Loucy (cell line): ENCODE measurements around the gene SYN1.

ENCODE experiments used
- H2AFZ ChIP-seq: fragments of 200-600 bp; sonication (generic); 2 replicates; pipeline ENCODE4 v1.6.0; 2016; ENCODE audit warnings: antibody characterized with exemption, mild to moderate bottlenecking, low read length, moderate library complexity
- H3F3A ChIP-seq: fragments of 200-600 bp; 2 replicates; pipeline ENCODE4 v1.6.0; 2016; ENCODE audit warnings: antibody characterized with exemption, low read depth, mild to moderate bottlenecking
- H3K27me3 ChIP-seq: fragments of 200-600 bp; sonication (generic); 2 replicates; pipeline ENCODE4 v1.6.1; 2014; ENCODE audit warnings: low read length, mild to moderate bottlenecking; ENCODE audit not compliant: insufficient read depth, poor library complexity, severe bottlenecking
- H3K36me3 ChIP-seq: fragments of 200-600 bp; sonication (generic); 2 replicates; pipeline ENCODE4 v1.6.1; 2016; ENCODE audit warnings: low read length; ENCODE audit not compliant: insufficient read depth
- H3K4me1 ChIP-seq: fragments of 200-600 bp; sonication (generic); 2 replicates; pipeline ENCODE4 v1.5.1; 2014; ENCODE audit warnings: low read length, mild to moderate bottlenecking; ENCODE audit not compliant: insufficient read depth, poor library complexity, severe bottlenecking
- H3K4me2 ChIP-seq: fragments of 200-600 bp; sonication (generic); 2 replicates; pipeline ENCODE4 v1.6.0; 2014; ENCODE audit warnings: antibody characterized with exemption, low read length, low read depth, mild to moderate bottlenecking; ENCODE audit not compliant: poor library complexity, severe bottlenecking
- H3K4me3 ChIP-seq: fragments of 200-600 bp; sonication (generic); 2 replicates; pipeline ENCODE4 v1.5.1; 2014; ENCODE audit warnings: low read length, mild to moderate bottlenecking, mixed read lengths; ENCODE audit not compliant: poor library complexity, severe bottlenecking
- H3K79me2 ChIP-seq: fragments of 200-600 bp; sonication (generic); 2 replicates; pipeline ENCODE4 v1.6.1; 2014; ENCODE audit warnings: low read length; ENCODE audit not compliant: insufficient read depth
- H3K9ac ChIP-seq: fragments of 200-600 bp; sonication (generic); 2 replicates; pipeline ENCODE4 v1.6.0; 2014; ENCODE audit warnings: mild to moderate bottlenecking, low read depth, low read length, moderate library complexity; ENCODE audit not compliant: poor library complexity, severe bottlenecking
- H3K9me2 ChIP-seq: fragments of 200-600 bp; sonication (generic); replicated peaks from 2 replicates; pipeline ENCODE4 v1.6.1; 2016; ENCODE audit warnings: low read depth, low read length, mixed read lengths
- H3K9me3 ChIP-seq: fragments of 200-600 bp; sonication (generic); 2 replicates; pipeline ENCODE4 v1.6.1; 2014; ENCODE audit warnings: mild to moderate bottlenecking, antibody characterized with exemption, low read length, low read depth; ENCODE audit not compliant: insufficient read depth
- H4K20me1 ChIP-seq: fragments of 200-600 bp; sonication (generic); 2 replicates; pipeline ENCODE4 v1.6.0; 2014; ENCODE audit warnings: antibody characterized with exemption, low read length, mild to moderate bottlenecking; ENCODE audit not compliant: insufficient read depth, poor library complexity, severe bottlenecking
- EZH2phosphoT487 ChIP-seq: fragments of 200-600 bp; IDR thresholded peaks from 2 replicates; pipeline ENCODE4 v1.6.1; 2018; ENCODE audit warnings: antibody characterized with exemption, mild to moderate bottlenecking, moderate library complexity, borderline replicate concordance
- TF ChIP-seq, protein P1 (sequence below): fragments of 200-600 bp; sonication (generic); conservative IDR thresholded peaks from 2 replicates; pipeline ENCODE4 v1.5.1; 2014; ENCODE audit warnings: mild to moderate bottlenecking, antibody characterized with exemption, low read length

The SYN1 gene

GRCh38 chrX:47558436-47558835, 61.2 kb downstream of the SYN1 start:
- Histone ChIP-seq H3K4me1 (peaks cover 18% of the 10 kb centered on the region), H3K79me2 (peaks cover 28% of the 10 kb centered on the region), H3F3A (no peaks in the 10 kb centered on the region), H3K9me2 (no peaks in the 10 kb centered on the region), H3K36me3 (peaks cover 6% of the 10 kb centered on the region; the same call in 1 of the 2 replicates), H3K4me2 (no peak overlapping the region), H3K9me3 (no peaks in the 10 kb centered on the region), H3K4me3 (no peak overlapping the region), H3K27me3 (no peaks in the 10 kb centered on the region), H4K20me1 (peaks cover 12% of the 10 kb centered on the region), H3K9ac (no peak overlapping the region), H2AFZ (no peak overlapping the region)
- TF ChIP-seq EZH2phosphoT487, result no peak
- TF ChIP-seq, protein P1, sequence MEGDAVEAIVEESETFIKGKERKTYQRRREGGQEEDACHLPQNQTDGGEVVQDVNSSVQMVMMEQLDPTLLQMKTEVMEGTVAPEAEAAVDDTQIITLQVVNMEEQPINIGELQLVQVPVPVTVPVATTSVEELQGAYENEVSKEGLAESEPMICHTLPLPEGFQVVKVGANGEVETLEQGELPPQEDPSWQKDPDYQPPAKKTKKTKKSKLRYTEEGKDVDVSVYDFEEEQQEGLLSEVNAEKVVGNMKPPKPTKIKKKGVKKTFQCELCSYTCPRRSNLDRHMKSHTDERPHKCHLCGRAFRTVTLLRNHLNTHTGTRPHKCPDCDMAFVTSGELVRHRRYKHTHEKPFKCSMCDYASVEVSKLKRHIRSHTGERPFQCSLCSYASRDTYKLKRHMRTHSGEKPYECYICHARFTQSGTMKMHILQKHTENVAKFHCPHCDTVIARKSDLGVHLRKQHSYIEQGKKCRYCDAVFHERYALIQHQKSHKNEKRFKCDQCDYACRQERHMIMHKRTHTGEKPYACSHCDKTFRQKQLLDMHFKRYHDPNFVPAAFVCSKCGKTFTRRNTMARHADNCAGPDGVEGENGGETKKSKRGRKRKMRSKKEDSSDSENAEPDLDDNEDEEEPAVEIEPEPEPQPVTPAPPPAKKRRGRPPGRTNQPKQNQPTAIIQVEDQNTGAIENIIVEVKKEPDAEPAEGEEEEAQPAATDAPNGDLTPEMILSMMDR, result no peak

GRCh38 chrX:47556045-47556623, 63.5 kb downstream of the SYN1 start:
- peaks cover 16% of the 10 kb centered on the region for H3K4me1 ChIP-seq
- no peaks in the 10 kb centered on the region for H4K20me1 ChIP-seq
- peak overlapping the region; percentile 82 for H3K4me3 ChIP-seq

DNA sequence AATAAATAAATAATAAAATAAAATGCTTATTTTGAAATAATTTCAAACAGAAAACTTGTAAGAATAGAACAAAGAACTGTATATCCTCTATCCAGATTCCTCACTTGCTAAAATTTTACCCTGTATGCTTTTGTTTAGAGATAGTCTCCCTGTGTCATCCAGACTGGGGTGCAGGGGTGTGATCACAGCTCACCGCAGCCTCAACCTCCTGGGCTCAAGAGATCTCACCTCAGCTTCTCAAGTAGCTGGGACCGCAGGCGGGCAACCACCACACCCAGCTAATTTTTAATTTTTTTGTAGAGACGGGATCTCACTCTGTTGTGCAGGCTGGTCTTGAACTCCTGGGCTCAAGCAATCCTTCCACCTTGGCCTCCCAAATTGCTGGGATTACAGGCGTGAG, 76.2 kb downstream of the SYN1 start:
- no peak overlapping the region for H2AFZ ChIP-seq
- H3K9me3 ChIP-seq, result no peaks in the 10 kb centered on the region
- no peaks in the 10 kb centered on the region for H3F3A ChIP-seq
- no peaks in the 10 kb centered on the region for H3K79me2 ChIP-seq
- no peaks in the 10 kb centered on the region for H3K9me2 ChIP-seq
- no peaks in the 10 kb centered on the region for H3K4me1 ChIP-seq
- H3K4me2 ChIP-seq, result no peak overlapping the region
- no peak overlapping the region for H3K4me3 ChIP-seq
- no peaks in the 10 kb centered on the region for H4K20me1 ChIP-seq
- TF ChIP-seq EZH2phosphoT487, result no peak
- TF ChIP-seq, protein P1, result no peak
- H3K36me3 ChIP-seq, result no peaks in the 10 kb centered on the region
- H3K9ac ChIP-seq, result no peak overlapping the region
- no peaks in the 10 kb centered on the region for H3K27me3 ChIP-seq

More at GRCh38 chrX:47556045-47556623, 63.5 kb downstream of the SYN1 start:
- Histone ChIP-seq H3K36me3 (no peaks in the 10 kb centered on the region), H3K79me2 (peaks cover 8% of the 10 kb centered on the region; the same call in 1 of the 2 replicates), H3K9ac (peak overlapping the region; percentile 84), H2AFZ (peak overlapping the region; percentile 82), H3K9me3 (no peaks in the 10 kb centered on the region), H3K4me2 (peak overlapping the region; percentile 89), H3K27me3 (no peaks in the 10 kb centered on the region), H3K9me2 (no peaks in the 10 kb centered on the region), H3F3A (no peaks in the 10 kb centered on the region)
- TF ChIP-seq EZH2phosphoT487, result no peak
- TF ChIP-seq, protein P1, result no peak
